Suprapubic skin (tissue), 3 donors: Measurements from ENCODE around the gene ATRIP.

ENCODE experiments used
- CTCF ChIP-seq, 2 donors: fragments of 200-600 bp in 1 of 2; fragments of 450-650 bp in 1 of 2; sonication (generic) in 1 of 2; IDR thresholded peaks; one replicate each; pipeline ENCODE4 v1.5.1; 2016 to 2019; ENCODE audit warnings: antibody characterized with exemption in 2 of 2, mild to moderate bottlenecking in 1 of 2, moderate library complexity in 1 of 2
- POLR2AphosphoS5 ChIP-seq, 3 donors: sonication (generic); formaldehyde crosslinking; IDR thresholded peaks; one replicate each; pipeline ENCODE4 v1.6.1; 2017; ENCODE audit warnings: antibody characterized with exemption in 3 of 3

GRCh38 chr3:48436477-48436787, 10.1 kb upstream of the ATRIP start:
- TF ChIP-seq CTCF (IDR thresholded peaks at IDR 0.05) (no peak), POLR2AphosphoS5 (IDR thresholded peaks at IDR 0.05) (no peak)
